GM11168 (cell line): ENCODE results near the gene C1GALT1.
"Not testable (repeated sequence)": the region's sequence is repeated elsewhere in the genome, so short reads cannot be mapped to it uniquely, and the experiment has no call there.

Experiments
- in situ Hi-C: fragments of 300-500 bp; cut with MboI; formaldehyde crosslinking; loops from one replicate; pipeline ENCODE4 v1.12.0; 2022; ENCODE audit warnings: low sequenced_read_pairs; ENCODE audit not compliant: unreplicated experiment

C1GALT1 gene

GRCh38 chr7:7192798-7193788 is 10.7 kb downstream of the C1GALT1 start:
- in situ Hi-C loops: not testable (repeated sequence)

- in situ Hi-C loops: not testable (repeated sequence)
Measured at GRCh38 chr7:7199592-7199991, 17.2 kb downstream of the C1GALT1 start.

- in situ Hi-C loops: not testable (repeated sequence)
Measured at GRCh38 chr7:7200255-7200654, 17.9 kb downstream of the C1GALT1 start.

GRCh38 chr7:7201578-7202374 is 19.4 kb downstream of the C1GALT1 start:
- in situ Hi-C loops: no loop called here

GRCh38 chr7:7202375-7202720 is 20.0 kb downstream of the C1GALT1 start:
- in situ Hi-C loops: no loop called here

GRCh38 chr7:7203813-7204575 is 21.6 kb downstream of the C1GALT1 start:
- in situ Hi-C loops: no loop called here

GRCh38 chr7:7207876-7208275 is 25.5 kb downstream of the C1GALT1 start:
- in situ Hi-C loops: no loop called here

GRCh38 chr7:7208520-7208919 is 26.2 kb downstream of the C1GALT1 start:
- in situ Hi-C loops: no loop called here

- in situ Hi-C loops: no loop called here
Measured at GRCh38 chr7:7209412-7210050, 27.2 kb downstream of the C1GALT1 start.

GRCh38 chr7:7210475-7211237 is 28.3 kb downstream of the C1GALT1 start:
- in situ Hi-C loops: no loop called here

GRCh38 chr7:7212612-7213011 is 30.3 kb downstream of the C1GALT1 start:
- in situ Hi-C loops: no loop called here

- in situ Hi-C loops: no loop called here
Measured at GRCh38 chr7:7214398-7215347, 32.3 kb downstream of the C1GALT1 start.

GRCh38 chr7:7216279-7216678 is 33.9 kb downstream of the C1GALT1 start:
- in situ Hi-C loops: no loop called here

GRCh38 chr7:7219216-7219615 is 36.9 kb downstream of the C1GALT1 start:
- in situ Hi-C loops: no loop called here

- in situ Hi-C loops: no loop called here
Measured at GRCh38 chr7:7220821-7221220, 38.5 kb downstream of the C1GALT1 start.

- in situ Hi-C loops: no loop called here
Measured at GRCh38 chr7:7221599-7222038, 39.3 kb downstream of the C1GALT1 start.

- in situ Hi-C loops: no loop called here
Measured at GRCh38 chr7:7223250-7223649, 40.9 kb downstream of the C1GALT1 start.

GRCh38 chr7:7226407-7226806 is 44.1 kb downstream of the C1GALT1 start:
- in situ Hi-C loops: no loop called here
